Measurements from ENCODE around the gene CD36. TPM values are rescaled to one million over a fixed set of nuclear protein-coding genes. Genes with fewer than 3 reads are reported as not detected.

The CD36 gene
- polyA plus RNA-seq, 1 donor from 2014 or later = 0.31 TPM

GRCh38 chr7:80650030-80650429 lies 11.6 kb downstream of the CD36 start:
- no peaks in the 10 kb centered on the region for H3K36me3 ChIP-seq (ENCODE audit: insufficient read depth, low read length)
- H3K9me3 ChIP-seq (ENCODE audit: low read length) = no peaks in the 10 kb centered on the region
- H3K9ac ChIP-seq (ENCODE audit: low read length) = no peak overlapping the region
- TF ChIP-seq, protein P1, sequence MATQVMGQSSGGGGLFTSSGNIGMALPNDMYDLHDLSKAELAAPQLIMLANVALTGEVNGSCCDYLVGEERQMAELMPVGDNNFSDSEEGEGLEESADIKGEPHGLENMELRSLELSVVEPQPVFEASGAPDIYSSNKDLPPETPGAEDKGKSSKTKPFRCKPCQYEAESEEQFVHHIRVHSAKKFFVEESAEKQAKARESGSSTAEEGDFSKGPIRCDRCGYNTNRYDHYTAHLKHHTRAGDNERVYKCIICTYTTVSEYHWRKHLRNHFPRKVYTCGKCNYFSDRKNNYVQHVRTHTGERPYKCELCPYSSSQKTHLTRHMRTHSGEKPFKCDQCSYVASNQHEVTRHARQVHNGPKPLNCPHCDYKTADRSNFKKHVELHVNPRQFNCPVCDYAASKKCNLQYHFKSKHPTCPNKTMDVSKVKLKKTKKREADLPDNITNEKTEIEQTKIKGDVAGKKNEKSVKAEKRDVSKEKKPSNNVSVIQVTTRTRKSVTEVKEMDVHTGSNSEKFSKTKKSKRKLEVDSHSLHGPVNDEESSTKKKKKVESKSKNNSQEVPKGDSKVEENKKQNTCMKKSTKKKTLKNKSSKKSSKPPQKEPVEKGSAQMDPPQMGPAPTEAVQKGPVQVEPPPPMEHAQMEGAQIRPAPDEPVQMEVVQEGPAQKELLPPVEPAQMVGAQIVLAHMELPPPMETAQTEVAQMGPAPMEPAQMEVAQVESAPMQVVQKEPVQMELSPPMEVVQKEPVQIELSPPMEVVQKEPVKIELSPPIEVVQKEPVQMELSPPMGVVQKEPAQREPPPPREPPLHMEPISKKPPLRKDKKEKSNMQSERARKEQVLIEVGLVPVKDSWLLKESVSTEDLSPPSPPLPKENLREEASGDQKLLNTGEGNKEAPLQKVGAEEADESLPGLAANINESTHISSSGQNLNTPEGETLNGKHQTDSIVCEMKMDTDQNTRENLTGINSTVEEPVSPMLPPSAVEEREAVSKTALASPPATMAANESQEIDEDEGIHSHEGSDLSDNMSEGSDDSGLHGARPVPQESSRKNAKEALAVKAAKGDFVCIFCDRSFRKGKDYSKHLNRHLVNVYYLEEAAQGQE (IDR thresholded peaks at IDR 0.05; ENCODE audit: borderline replicate concordance) = no peak
- no peak for TF ChIP-seq RAD21 (conservative IDR thresholded peaks at IDR 0.05)
- TF ChIP-seq EP300 (conservative IDR thresholded peaks at IDR 0.05; ENCODE audit: poor library complexity, severe bottlenecking) = no peak
- TF ChIP-seq TAF1 (IDR thresholded peaks at IDR 0.05; ENCODE audit: low read depth) = no peak
- TF ChIP-seq CTCF (IDR thresholded peaks at IDR 0.05; ENCODE audit: poor library complexity, severe bottlenecking) = no peak
- TF ChIP-seq SMC3 (conservative IDR thresholded peaks at IDR 0.05; ENCODE audit: poor library complexity) = no peak
- no peak for TF ChIP-seq POLR2AphosphoS5 (IDR thresholded peaks at IDR 0.05)
- no peak for TF ChIP-seq MXI1 (conservative IDR thresholded peaks at IDR 0.05; ENCODE audit: poor library complexity, severe bottlenecking)
- no peak for TF ChIP-seq EZH2 (IDR thresholded peaks at IDR 0.05; ENCODE audit: borderline replicate concordance, insufficient read depth, low read length, poor library complexity, severe bottlenecking)
- no peak overlapping the region for H3K4me3 ChIP-seq (ENCODE audit: low read length)
- H3K27me3 ChIP-seq (ENCODE audit: insufficient read depth, low read depth, low read length) = no peaks in the 10 kb centered on the region
- no peak overlapping the region for H2AFZ ChIP-seq (ENCODE audit: low read depth, low read length)
- H3K79me2 ChIP-seq (replicated peaks; ENCODE audit: insufficient read depth, low read length) = no peaks in the 10 kb centered on the region
- no peaks in the 10 kb centered on the region for H3K9me2 ChIP-seq (ENCODE audit: insufficient read depth, low read length)
- H4K20me1 ChIP-seq (ENCODE audit: insufficient read depth) = no peaks in the 10 kb centered on the region
- no peak overlapping the region for H3K4me2 ChIP-seq (ENCODE audit: low read length)
- no peaks in the 10 kb centered on the region for H3F3A ChIP-seq (ENCODE audit: insufficient read depth, low read length, poor library complexity, severe bottlenecking)
- H3K27ac ChIP-seq (ENCODE audit: low read length) = no peak overlapping the region

- no peaks in the 10 kb centered on the region for H3K27me3 ChIP-seq (ENCODE audit: insufficient read depth, low read depth, low read length)
- no peak overlapping the region for H2AFZ ChIP-seq (ENCODE audit: low read depth, low read length)
- H3K9me2 ChIP-seq (ENCODE audit: insufficient read depth, low read length) = no peaks in the 10 kb centered on the region
- no peak overlapping the region for H3K4me2 ChIP-seq (ENCODE audit: low read length)
- no peak overlapping the region for H3K27ac ChIP-seq (ENCODE audit: low read length)
- no peaks in the 10 kb centered on the region for H3K79me2 ChIP-seq (replicated peaks; ENCODE audit: insufficient read depth, low read length)
- no peak for TF ChIP-seq TAF1 (IDR thresholded peaks at IDR 0.05; ENCODE audit: low read depth)
- no peak for TF ChIP-seq CTCF (IDR thresholded peaks at IDR 0.05; ENCODE audit: poor library complexity, severe bottlenecking)
- TF ChIP-seq EP300 (conservative IDR thresholded peaks at IDR 0.05; ENCODE audit: poor library complexity, severe bottlenecking) = no peak
- TF ChIP-seq, protein P1 (IDR thresholded peaks at IDR 0.05; ENCODE audit: borderline replicate concordance) = no peak
- no peak for TF ChIP-seq RAD21 (conservative IDR thresholded peaks at IDR 0.05)
- no peak for TF ChIP-seq EZH2 (IDR thresholded peaks at IDR 0.05; ENCODE audit: borderline replicate concordance, insufficient read depth, low read length, poor library complexity, severe bottlenecking)
- no peak for TF ChIP-seq MXI1 (conservative IDR thresholded peaks at IDR 0.05; ENCODE audit: poor library complexity, severe bottlenecking)
- no peak for TF ChIP-seq POLR2AphosphoS5 (IDR thresholded peaks at IDR 0.05)
- no peak for TF ChIP-seq SMC3 (conservative IDR thresholded peaks at IDR 0.05; ENCODE audit: poor library complexity)
- no peak overlapping the region for H3K4me3 ChIP-seq (ENCODE audit: low read length)
- H4K20me1 ChIP-seq (ENCODE audit: insufficient read depth) = no peaks in the 10 kb centered on the region
- H3K9me3 ChIP-seq (ENCODE audit: low read length) = no peaks in the 10 kb centered on the region
- H3K9ac ChIP-seq (ENCODE audit: low read length) = no peak overlapping the region
- no peaks in the 10 kb centered on the region for H3F3A ChIP-seq (ENCODE audit: insufficient read depth, low read length, poor library complexity, severe bottlenecking)
- no peaks in the 10 kb centered on the region for H3K36me3 ChIP-seq (ENCODE audit: insufficient read depth, low read length)
Observed at GRCh38 chr7:80651471-80651870, 13.0 kb downstream of the CD36 start.
